ENCODE results near the gene COPS7A.

The COPS7A gene

DNA sequence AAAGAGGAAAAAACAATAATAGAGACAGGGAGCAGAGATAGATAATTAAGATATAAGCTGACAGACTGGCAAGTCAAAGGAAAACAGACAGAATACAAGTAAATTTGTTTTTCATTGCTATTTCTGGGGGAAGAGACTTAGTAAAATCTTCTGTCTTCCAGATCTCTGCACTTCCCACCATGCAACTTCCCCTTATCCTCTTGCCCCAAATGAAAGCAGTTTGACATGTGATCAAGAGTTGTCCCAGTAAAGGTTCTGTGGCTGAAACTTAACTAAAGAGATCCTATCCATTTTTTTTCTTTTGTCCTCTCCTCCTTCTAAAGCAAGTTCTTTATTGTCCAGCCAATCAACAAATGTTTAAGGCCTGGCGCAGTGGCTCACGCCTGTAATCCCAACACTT is 30.6 kb downstream of the COPS7A start:
- in situ Hi-C loops (cut with MboI; ENCODE audit: low pct_unique_long_range_greater_than_20kb, low sequenced_read_pairs, unreplicated experiment): no loop called here
- TF ChIP-seq CTCF (IDR thresholded peaks at IDR 0.05; ENCODE audit: extremely low read depth, insufficient read depth, missing control alignments): no peak
- DNase-seq (ENCODE audit: low spot score): no peak

GRCh38 chr12:6757028-6757690 is 33.3 kb downstream of the COPS7A start:
- in situ Hi-C loops (cut with MboI; ENCODE audit: low pct_unique_long_range_greater_than_20kb, low sequenced_read_pairs, unreplicated experiment): no loop called here
- no peak for DNase-seq (ENCODE audit: low spot score)
- no peak for TF ChIP-seq CTCF (IDR thresholded peaks at IDR 0.05; ENCODE audit: extremely low read depth, insufficient read depth, missing control alignments)

DNA sequence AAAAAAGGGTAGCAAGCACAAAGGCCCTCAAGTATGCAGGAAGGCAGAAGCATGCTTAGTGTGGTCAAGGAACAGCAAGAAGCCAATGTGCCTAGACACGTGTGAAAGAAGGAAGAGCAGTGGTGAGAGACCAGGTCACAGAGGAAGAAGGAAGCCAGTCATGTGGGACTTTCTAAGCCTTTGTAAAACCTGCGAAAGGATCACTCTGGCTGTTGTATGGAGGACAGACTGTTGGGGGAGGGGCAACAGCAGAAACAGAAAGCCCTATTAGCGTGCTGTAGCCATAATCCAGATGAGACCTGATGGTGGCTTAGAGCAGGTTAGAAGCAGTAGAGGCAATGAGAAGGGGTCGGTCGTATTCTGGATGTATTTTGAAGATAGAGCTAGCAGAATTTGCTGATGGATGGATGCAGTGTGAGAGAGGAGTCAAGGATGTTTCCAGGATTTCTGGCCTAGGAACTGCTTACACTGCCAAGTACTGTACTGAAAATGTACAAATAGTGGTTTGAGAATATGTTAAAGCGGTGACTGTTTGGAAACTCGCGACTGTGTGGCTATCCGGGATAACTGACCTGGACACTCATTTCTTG is 34.8 kb downstream of the COPS7A start:
- DNase-seq (ENCODE audit: low spot score): no peak
- in situ Hi-C loops (cut with MboI; ENCODE audit: low pct_unique_long_range_greater_than_20kb, low sequenced_read_pairs, unreplicated experiment): no loop called here
- TF ChIP-seq CTCF (IDR thresholded peaks at IDR 0.05; ENCODE audit: extremely low read depth, insufficient read depth, missing control alignments): no peak

GRCh38 chr12:6759741-6760140 is 35.9 kb downstream of the COPS7A start:
- TF ChIP-seq CTCF (IDR thresholded peaks at IDR 0.05; ENCODE audit: extremely low read depth, insufficient read depth, missing control alignments): no peak
- DNase-seq (ENCODE audit: low spot score): no peak
- in situ Hi-C loops (cut with MboI; ENCODE audit: low pct_unique_long_range_greater_than_20kb, low sequenced_read_pairs, unreplicated experiment): no loop called here

- no peak for DNase-seq (ENCODE audit: low spot score)
- TF ChIP-seq CTCF (IDR thresholded peaks at IDR 0.05; ENCODE audit: extremely low read depth, insufficient read depth, missing control alignments): no peak
- in situ Hi-C loops (cut with MboI; ENCODE audit: low pct_unique_long_range_greater_than_20kb, low sequenced_read_pairs, unreplicated experiment): no loop called here
These were observed 39.5 kb downstream of the COPS7A start for GRCh38 chr12:6763380-6763779.

DNA sequence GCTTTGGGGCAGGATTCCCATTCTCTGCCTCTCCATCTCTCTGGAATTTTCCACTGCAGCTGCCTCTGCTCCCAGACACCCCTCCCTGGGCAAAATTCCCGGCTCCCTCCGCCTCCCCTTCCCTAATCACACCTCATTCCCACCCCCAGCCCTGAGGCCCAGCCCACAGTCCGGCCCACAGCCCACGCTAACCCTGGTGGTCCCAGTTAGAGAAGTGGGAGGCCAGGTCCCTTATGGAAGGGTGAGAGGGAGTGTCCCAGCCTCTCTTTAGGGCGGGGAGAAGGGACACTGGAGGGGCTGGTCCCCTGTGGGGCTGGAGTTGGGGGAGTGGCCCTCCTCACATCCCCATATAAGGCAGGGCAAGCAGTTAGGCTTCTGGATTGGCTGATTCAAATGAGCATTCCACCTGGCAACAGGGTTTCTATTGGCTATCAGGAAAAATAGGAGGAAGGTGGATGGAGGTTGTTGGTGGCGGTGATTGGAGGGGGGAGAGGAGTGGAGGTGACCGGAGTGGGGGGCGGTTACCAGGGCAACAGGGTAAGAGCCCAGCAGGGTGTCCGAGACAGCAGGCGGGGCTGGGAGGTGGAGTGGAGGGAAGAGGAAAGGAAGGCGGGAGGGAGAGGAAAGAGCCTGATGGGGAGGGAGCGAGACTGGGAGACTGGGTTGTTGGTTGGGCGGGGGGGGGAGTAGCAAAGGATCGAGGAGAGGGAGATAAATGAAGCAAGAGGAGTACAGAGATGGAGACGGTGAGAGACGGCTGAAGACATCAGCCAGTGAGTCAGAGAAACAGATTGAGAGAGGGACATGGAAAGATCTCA is 40.4 kb downstream of the COPS7A start:
- in situ Hi-C loops (cut with MboI; ENCODE audit: low pct_unique_long_range_greater_than_20kb, low sequenced_read_pairs, unreplicated experiment): no loop called here
- peak; percentile 97 for DNase-seq (ENCODE audit: low spot score)
- no peak for TF ChIP-seq CTCF (IDR thresholded peaks at IDR 0.05; ENCODE audit: extremely low read depth, insufficient read depth, missing control alignments)
